ENCODE data around the gene UMAD1. TPM values are rescaled to one million over a fixed set of nuclear protein-coding genes. Genes with fewer than 3 reads are reported as not detected.

The UMAD1 gene
- total RNA-seq, 1 donor = 17.0 TPM

GRCh38 chr7:7668706-7669105 is 28.2 kb downstream of the UMAD1 start:
- Histone ChIP-seq H3K79me2 (ENCODE audit: insufficient read depth, low read length) (peaks cover 14% of the 10 kb centered on the region), H4K20me1 (ENCODE audit: insufficient read depth, low read length) (no peaks in the 10 kb centered on the region), H3K27me3 (ENCODE audit: insufficient read depth, low read length) (no peaks in the 10 kb centered on the region), H3K27ac (ENCODE audit: low read depth, low read length) (no peak overlapping the region), H3K36me3 (ENCODE audit: insufficient read depth, low read length) (no peaks in the 10 kb centered on the region), H3K4me2 (ENCODE audit: insufficient read depth, low read length) (no peak overlapping the region), H3K9me3 (ENCODE audit: low read depth, low read length) (no peaks in the 10 kb centered on the region), H3K4me1 (ENCODE audit: insufficient read depth, low read length) (no peaks in the 10 kb centered on the region), H3K4me3 (ENCODE audit: insufficient read depth, low read length) (no peak overlapping the region), H2AFZ (ENCODE audit: low read length) (no peak overlapping the region)
- TF ChIP-seq, protein P1, sequence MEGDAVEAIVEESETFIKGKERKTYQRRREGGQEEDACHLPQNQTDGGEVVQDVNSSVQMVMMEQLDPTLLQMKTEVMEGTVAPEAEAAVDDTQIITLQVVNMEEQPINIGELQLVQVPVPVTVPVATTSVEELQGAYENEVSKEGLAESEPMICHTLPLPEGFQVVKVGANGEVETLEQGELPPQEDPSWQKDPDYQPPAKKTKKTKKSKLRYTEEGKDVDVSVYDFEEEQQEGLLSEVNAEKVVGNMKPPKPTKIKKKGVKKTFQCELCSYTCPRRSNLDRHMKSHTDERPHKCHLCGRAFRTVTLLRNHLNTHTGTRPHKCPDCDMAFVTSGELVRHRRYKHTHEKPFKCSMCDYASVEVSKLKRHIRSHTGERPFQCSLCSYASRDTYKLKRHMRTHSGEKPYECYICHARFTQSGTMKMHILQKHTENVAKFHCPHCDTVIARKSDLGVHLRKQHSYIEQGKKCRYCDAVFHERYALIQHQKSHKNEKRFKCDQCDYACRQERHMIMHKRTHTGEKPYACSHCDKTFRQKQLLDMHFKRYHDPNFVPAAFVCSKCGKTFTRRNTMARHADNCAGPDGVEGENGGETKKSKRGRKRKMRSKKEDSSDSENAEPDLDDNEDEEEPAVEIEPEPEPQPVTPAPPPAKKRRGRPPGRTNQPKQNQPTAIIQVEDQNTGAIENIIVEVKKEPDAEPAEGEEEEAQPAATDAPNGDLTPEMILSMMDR (IDR thresholded peaks at IDR 0.05; ENCODE audit: extremely low read depth, low read depth, low read length) = no peak
- peak; percentile 14 for DNase-seq (ENCODE audit: insufficient read length, low spot score, missing footprints)

DNA sequence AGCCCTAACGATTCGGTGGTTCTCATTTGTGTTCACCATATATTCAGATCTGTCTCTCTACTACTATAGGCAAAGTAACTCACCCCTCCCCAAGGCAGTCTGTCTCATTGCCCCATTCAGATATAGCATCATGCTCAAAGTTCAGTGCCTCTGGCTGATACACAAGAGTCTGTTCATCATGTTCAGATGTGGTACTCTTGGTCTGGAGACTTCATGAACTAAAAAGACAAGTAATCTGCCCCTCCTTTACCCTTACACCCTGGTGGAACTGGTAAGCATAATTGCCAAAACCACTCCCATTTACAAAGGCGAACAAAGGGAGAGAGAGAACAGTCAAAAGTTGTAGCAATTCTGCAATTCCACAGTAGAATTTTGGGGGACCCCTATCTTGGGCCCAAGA is 29.9 kb downstream of the UMAD1 start:
- Histone ChIP-seq H3K4me1 (ENCODE audit: insufficient read depth, low read length) (no peaks in the 10 kb centered on the region), H3K4me3 (ENCODE audit: insufficient read depth, low read length) (no peak overlapping the region), H3K36me3 (ENCODE audit: insufficient read depth, low read length) (no peaks in the 10 kb centered on the region), H3K27ac (ENCODE audit: low read depth, low read length) (no peak overlapping the region), H2AFZ (ENCODE audit: low read length) (no peak overlapping the region), H3K79me2 (ENCODE audit: insufficient read depth, low read length) (peaks cover 10% of the 10 kb centered on the region), H3K27me3 (ENCODE audit: insufficient read depth, low read length) (no peaks in the 10 kb centered on the region), H3K4me2 (ENCODE audit: insufficient read depth, low read length) (no peak overlapping the region), H4K20me1 (ENCODE audit: insufficient read depth, low read length) (no peaks in the 10 kb centered on the region), H3K9me3 (ENCODE audit: low read depth, low read length) (no peaks in the 10 kb centered on the region)
- TF ChIP-seq, protein P1 (IDR thresholded peaks at IDR 0.05; ENCODE audit: extremely low read depth, low read depth, low read length) = no peak
- DNase-seq (ENCODE audit: insufficient read length, low spot score, missing footprints) = no peak

GRCh38 chr7:7671361-7671760 is 30.8 kb downstream of the UMAD1 start:
- no peak overlapping the region for H3K4me2 ChIP-seq (ENCODE audit: insufficient read depth, low read length)
- H3K79me2 ChIP-seq (ENCODE audit: insufficient read depth, low read length) = peaks cover 8% of the 10 kb centered on the region
- no peaks in the 10 kb centered on the region for H3K9me3 ChIP-seq (ENCODE audit: low read depth, low read length)

GRCh38 chr7:7672545-7673239 is 32.1 kb downstream of the UMAD1 start:
- Histone ChIP-seq H2AFZ (ENCODE audit: low read length) (peak overlapping the region; percentile 31), H3K4me2 (ENCODE audit: insufficient read depth, low read length) (no peak overlapping the region), H4K20me1 (ENCODE audit: insufficient read depth, low read length) (no peaks in the 10 kb centered on the region), H3K4me3 (ENCODE audit: insufficient read depth, low read length) (no peak overlapping the region), H3K9me3 (ENCODE audit: low read depth, low read length) (no peaks in the 10 kb centered on the region), H3K36me3 (ENCODE audit: insufficient read depth, low read length) (no peaks in the 10 kb centered on the region), H3K79me2 (ENCODE audit: insufficient read depth, low read length) (peaks cover 8% of the 10 kb centered on the region), H3K27me3 (ENCODE audit: insufficient read depth, low read length) (no peaks in the 10 kb centered on the region), H3K27ac (ENCODE audit: low read depth, low read length) (no peak overlapping the region), H3K4me1 (ENCODE audit: insufficient read depth, low read length) (no peaks in the 10 kb centered on the region)
- DNase-seq (ENCODE audit: insufficient read length, low spot score, missing footprints) = no peak
- TF ChIP-seq, protein P1 (IDR thresholded peaks at IDR 0.05; ENCODE audit: extremely low read depth, low read depth, low read length) = no peak

More at GRCh38 chr7:7671361-7671760, 30.8 kb downstream of the UMAD1 start:
- no peaks in the 10 kb centered on the region for H3K4me1 ChIP-seq (ENCODE audit: insufficient read depth, low read length)
- no peaks in the 10 kb centered on the region for H4K20me1 ChIP-seq (ENCODE audit: insufficient read depth, low read length)
- H3K4me3 ChIP-seq (ENCODE audit: insufficient read depth, low read length) = no peak overlapping the region
- DNase-seq (ENCODE audit: insufficient read length, low spot score, missing footprints) = peak; percentile 8
- no peak overlapping the region for H3K27ac ChIP-seq (ENCODE audit: low read depth, low read length)
- H3K36me3 ChIP-seq (ENCODE audit: insufficient read depth, low read length) = no peaks in the 10 kb centered on the region
- TF ChIP-seq, protein P1 (IDR thresholded peaks at IDR 0.05; ENCODE audit: extremely low read depth, low read depth, low read length) = no peak
- H2AFZ ChIP-seq (ENCODE audit: low read length) = no peak overlapping the region
- H3K27me3 ChIP-seq (ENCODE audit: insufficient read depth, low read length) = no peaks in the 10 kb centered on the region
